ENCODE measurements around the gene PLCB2. TPM values are rescaled to one million over a fixed set of nuclear protein-coding genes. Genes with fewer than 3 reads are reported as not detected.

The PLCB2 gene
- total RNA-seq, 3 donors from 2014 or later (not counting 1 experiment from before 2014, with no cell fraction given) = 345 to 440 (median 432) TPM

DNA sequence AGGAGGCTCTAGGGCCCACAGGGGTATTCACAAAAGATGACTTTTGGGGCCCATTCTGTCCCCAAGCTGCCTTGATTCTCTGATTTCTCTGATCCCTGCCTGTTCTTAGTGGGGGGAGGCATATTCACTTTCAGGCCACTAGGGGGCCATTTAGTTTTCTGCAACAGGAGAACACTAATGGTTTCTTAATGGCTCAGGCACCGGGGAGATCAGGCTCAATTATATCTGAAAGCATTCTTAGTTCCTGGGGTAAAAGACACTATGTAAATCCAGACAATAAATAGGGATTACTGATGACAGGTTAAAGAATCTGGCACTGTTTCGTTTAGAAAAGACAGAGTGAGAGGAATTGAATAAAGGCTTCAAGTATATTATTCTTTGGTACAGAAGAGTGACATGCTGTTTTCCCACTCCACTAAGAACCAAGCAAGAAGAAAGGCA is 13.2 kb upstream of the PLCB2 start:
- peak; percentile 88 for TF ChIP-seq CTCF (IDR thresholded peaks at IDR 0.05)
- no peaks in the 10 kb centered on the region for H3K27me3 ChIP-seq (ENCODE audit: control insufficient read depth, insufficient read depth, low read length)
- no peaks in the 10 kb centered on the region for H3K9me3 ChIP-seq (ENCODE audit: control insufficient read depth, insufficient read depth, low read length)
- H3K4me3 Mint-ChIP-seq = peak overlapping the region; percentile 78
- no peaks in the 10 kb centered on the region for H3K27me3 Mint-ChIP-seq (ENCODE audit: low read depth in 2 of 2)
- peak in 2 of 3 donors; percentile 17 to 29 for ATAC-seq
- 0% methylated on average over 2 of the region's 2 CpGs for WGBS (ENCODE audit: insufficient coverage)
- peaks cover 24 to 37% of the 10 kb centered on the region in 2 donors for H3K4me1 Mint-ChIP-seq
- peak in 1 of 2 donors; percentile 82 for DNase-seq
- no peaks in the 10 kb centered on the region for H3K36me3 ChIP-seq (ENCODE audit: control insufficient read depth, insufficient read depth, low read length)
- intact Hi-C loops (cut with micrococcal nuclease) = loop anchor here (1.0 kb wide), 1 partner anchor 13 kb away; no protein-coding TSS in a partner anchor
- H3K36me3 Mint-ChIP-seq = no peaks in the 10 kb centered on the region
- H3K27ac Mint-ChIP-seq = peak overlapping the region; percentile 41 to 64
- no peak overlapping the region for H3K27ac ChIP-seq (ENCODE audit: low read length)
- H3K4me3 ChIP-seq (ENCODE audit: low read length) = no peak overlapping the region
- H3K4me1 ChIP-seq (ENCODE audit: control insufficient read depth, insufficient read depth, low read length) = peaks cover 23% of the 10 kb centered on the region
- no peaks in the 10 kb centered on the region for H3K9me3 Mint-ChIP-seq

DNA sequence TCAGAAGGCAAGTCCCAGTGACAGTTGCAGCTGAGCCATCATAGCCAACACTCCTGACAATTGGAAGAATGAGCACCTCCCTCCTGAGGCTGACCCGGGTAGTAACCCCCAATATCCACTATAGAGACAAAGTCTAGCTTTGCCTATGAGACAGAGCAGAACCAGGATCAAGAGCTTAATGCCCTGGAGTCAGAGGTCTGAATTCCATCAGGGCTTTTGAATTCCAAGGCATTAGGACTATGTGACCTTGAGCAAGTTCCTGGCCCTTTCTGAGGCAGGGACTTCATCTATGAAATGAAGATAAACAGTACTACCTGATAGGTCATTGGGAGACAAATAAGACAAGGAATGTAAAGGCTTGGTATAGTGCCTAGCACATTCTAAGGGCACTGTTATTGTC is 12.7 kb upstream of the PLCB2 start:
- no peak for ATAC-seq
- no peak overlapping the region for H3K4me3 ChIP-seq (ENCODE audit: low read length)
- Mint-ChIP-seq H3K36me3 (no peaks in the 10 kb centered on the region), H3K27ac (no peak overlapping the region), H3K27me3 (ENCODE audit: low read depth in 2 of 2) (no peaks in the 10 kb centered on the region), H3K4me1 (peaks cover 28 to 41% of the 10 kb centered on the region in 2 donors), H3K9me3 (no peaks in the 10 kb centered on the region), H3K4me3 (no peak overlapping the region)
- H3K9me3 ChIP-seq (ENCODE audit: control insufficient read depth, insufficient read depth, low read length) = no peaks in the 10 kb centered on the region
- DNase-seq = no peak
- H3K27me3 ChIP-seq (ENCODE audit: control insufficient read depth, insufficient read depth, low read length) = no peaks in the 10 kb centered on the region
- TF ChIP-seq CTCF (IDR thresholded peaks at IDR 0.05) = no peak
- H3K36me3 ChIP-seq (ENCODE audit: control insufficient read depth, insufficient read depth, low read length) = no peaks in the 10 kb centered on the region
- H3K27ac ChIP-seq (ENCODE audit: low read length) = no peak overlapping the region
- peaks cover 22% of the 10 kb centered on the region for H3K4me1 ChIP-seq (ENCODE audit: control insufficient read depth, insufficient read depth, low read length)
- 100% methylated on average over 1 of the region's 1 CpG for WGBS (ENCODE audit: insufficient coverage)
- intact Hi-C loops (cut with micrococcal nuclease) = no loop called here

- H3K9me3 ChIP-seq (ENCODE audit: control insufficient read depth, insufficient read depth, low read length) = no peaks in the 10 kb centered on the region
- DNase-seq (no peak), ATAC-seq (no peak)
- Mint-ChIP-seq H3K36me3 (no peaks in the 10 kb centered on the region), H3K4me1 (peaks cover 39 to 51% of the 10 kb centered on the region in 2 donors), H3K27me3 (ENCODE audit: low read depth in 2 of 2) (no peaks in the 10 kb centered on the region), H3K4me3 (no peak overlapping the region), H3K9me3 (no peaks in the 10 kb centered on the region), H3K27ac (no peak overlapping the region)
- no peak overlapping the region for H3K27ac ChIP-seq (ENCODE audit: low read length)
- H3K4me3 ChIP-seq (ENCODE audit: low read length) = no peak overlapping the region
- no peaks in the 10 kb centered on the region for H3K27me3 ChIP-seq (ENCODE audit: control insufficient read depth, insufficient read depth, low read length)
- TF ChIP-seq CTCF (IDR thresholded peaks at IDR 0.05) = no peak
- peaks cover 30% of the 10 kb centered on the region for H3K4me1 ChIP-seq (ENCODE audit: control insufficient read depth, insufficient read depth, low read length)
- intact Hi-C loops (cut with micrococcal nuclease) = no loop called here
- H3K36me3 ChIP-seq (ENCODE audit: control insufficient read depth, insufficient read depth, low read length) = no peaks in the 10 kb centered on the region
- WGBS (ENCODE audit: insufficient coverage) = 84% methylated on average over 3 of the region's 4 CpGs
These were observed 9.8 kb upstream of the PLCB2 start for GRCh38 chr15:40317580-40317979.

DNA sequence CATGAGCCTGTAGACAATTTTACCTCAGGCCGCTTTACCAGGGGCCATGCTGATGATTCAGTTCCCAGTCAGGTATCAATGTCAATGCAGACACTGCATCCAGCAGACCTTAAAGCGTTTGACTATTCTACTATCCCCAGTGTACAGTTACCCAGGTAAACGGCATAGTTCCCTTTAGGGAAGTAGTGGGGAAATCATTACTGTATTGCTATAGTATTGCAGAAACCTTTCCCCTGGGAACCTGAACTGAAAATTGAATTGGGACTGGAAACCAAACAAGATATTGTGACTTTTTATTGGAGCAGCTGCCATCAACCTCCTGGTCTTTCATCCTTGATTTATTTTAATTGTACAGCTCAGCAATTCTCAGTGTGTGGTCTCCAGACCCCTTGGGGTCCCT is 9.2 kb upstream of the PLCB2 start:
- Mint-ChIP-seq H3K36me3 (no peaks in the 10 kb centered on the region), H3K4me1 (peaks cover 45 to 51% of the 10 kb centered on the region in 2 donors), H3K27me3 (ENCODE audit: low read depth in 2 of 2) (no peaks in the 10 kb centered on the region), H3K9me3 (no peaks in the 10 kb centered on the region), H3K27ac (no peak overlapping the region), H3K4me3 (no peak overlapping the region)
- WGBS (ENCODE audit: insufficient coverage) = 83% methylated on average over 3 of the region's 3 CpGs
- H3K4me1 ChIP-seq (ENCODE audit: control insufficient read depth, insufficient read depth, low read length) = peaks cover 31% of the 10 kb centered on the region
- H3K9me3 ChIP-seq (ENCODE audit: control insufficient read depth, insufficient read depth, low read length) = no peaks in the 10 kb centered on the region
- no peaks in the 10 kb centered on the region for H3K27me3 ChIP-seq (ENCODE audit: control insufficient read depth, insufficient read depth, low read length)
- no peaks in the 10 kb centered on the region for H3K36me3 ChIP-seq (ENCODE audit: control insufficient read depth, insufficient read depth, low read length)
- DNase-seq = no peak
- no peak overlapping the region for H3K4me3 ChIP-seq (ENCODE audit: low read length)
- ATAC-seq = no peak
- intact Hi-C loops (cut with micrococcal nuclease) = no loop called here
- no peak overlapping the region for H3K27ac ChIP-seq (ENCODE audit: low read length)
- no peak for TF ChIP-seq CTCF (IDR thresholded peaks at IDR 0.05)
